ENCODE data around the gene TDRD12.

TDRD12 gene

GRCh38 chr19:32872391-32872790 lies 152.8 kb downstream of the TDRD12 start:
- no peak for DNase-seq

DNA sequence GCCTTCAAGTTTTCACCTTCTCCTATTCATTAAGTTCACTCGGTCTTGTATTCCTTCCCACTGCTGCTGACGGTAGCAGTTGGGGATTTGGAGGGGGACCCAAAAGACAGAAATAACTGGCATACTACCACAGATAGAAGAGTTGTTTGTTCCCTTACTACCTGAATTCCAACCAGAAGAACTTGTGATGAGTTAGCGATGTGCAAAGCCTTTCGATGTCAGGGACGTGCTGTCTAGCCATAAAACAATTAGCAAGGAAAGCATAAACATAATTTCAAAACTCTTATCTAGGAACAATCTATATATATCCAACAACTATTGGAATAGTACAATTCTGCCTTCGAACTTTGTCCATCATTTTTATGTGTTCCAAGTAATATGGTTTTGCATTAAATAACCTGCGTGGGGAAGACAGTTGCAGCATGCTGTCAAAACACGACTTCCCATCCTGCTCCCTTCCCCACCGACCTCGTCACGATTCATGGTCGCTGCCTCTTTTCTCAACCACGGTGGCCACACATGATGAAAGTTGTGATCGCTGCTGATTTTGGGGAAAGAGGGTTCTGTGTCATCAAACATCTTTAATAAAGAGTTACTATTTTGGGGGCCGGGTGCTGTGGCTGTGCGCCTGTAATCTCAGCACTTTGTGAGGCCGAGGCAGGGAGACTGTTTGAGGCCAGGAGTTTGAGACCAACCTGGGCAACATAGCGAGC lies 153.8 kb downstream of the TDRD12 start:
- DNase-seq = no peak

DNA sequence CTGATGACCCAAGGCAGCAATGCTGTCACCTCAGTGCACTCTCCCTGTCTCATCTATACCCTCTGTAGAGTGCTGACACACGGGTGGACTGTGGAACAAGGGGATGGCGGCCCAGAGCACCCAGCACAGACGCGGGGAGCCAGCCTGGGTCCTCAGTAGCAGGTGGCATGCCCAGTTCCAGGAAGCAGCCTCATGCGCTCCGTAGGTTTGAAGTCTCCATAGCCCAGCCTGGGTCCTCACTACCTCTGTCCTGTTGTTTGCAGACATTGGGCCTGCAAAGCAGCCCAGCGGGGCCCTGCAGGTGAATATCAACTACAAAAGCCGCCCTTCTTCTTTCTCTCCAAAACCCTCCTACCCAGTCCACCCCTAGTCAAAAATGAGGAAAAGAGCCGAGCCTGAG lies 155.0 kb downstream of the TDRD12 start:
- DNase-seq = no peak

- DNase-seq = no peak
These were observed 155.9 kb downstream of the TDRD12 start for GRCh38 chr19:32875428-32875827.

DNA sequence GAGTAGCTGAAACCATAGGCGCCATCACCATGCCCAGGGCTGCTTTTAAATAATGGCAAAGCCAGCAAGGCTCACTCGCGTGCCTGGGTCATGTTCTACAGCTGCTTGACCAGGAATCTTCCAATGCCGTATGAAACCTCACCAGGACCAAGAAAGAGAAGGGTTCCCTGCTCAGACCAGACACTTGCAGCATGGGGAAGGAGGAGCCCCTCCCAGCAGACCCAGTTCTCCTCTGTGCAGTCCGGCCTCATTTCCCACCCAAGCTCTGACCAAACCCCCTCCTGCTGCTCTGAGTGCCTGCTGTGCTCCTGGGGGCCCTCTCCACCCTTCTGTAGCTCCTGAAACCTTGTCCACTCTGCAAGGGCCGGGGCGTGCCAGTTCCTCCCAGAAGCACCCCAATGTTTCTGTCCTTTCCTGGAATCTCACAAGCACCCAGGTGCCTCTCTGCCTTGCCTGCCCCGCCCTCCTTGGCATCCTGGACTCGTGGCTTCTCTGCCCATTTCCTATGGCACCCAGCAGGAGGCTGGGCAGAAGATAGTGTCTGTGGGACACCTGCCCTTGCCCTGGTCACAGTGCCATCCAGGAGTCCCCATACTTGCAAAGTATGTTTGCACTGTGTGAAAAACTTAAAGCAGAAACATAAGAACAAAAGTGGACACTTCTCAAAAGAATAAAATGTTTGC lies 156.8 kb downstream of the TDRD12 start:
- no peak for DNase-seq

DNA sequence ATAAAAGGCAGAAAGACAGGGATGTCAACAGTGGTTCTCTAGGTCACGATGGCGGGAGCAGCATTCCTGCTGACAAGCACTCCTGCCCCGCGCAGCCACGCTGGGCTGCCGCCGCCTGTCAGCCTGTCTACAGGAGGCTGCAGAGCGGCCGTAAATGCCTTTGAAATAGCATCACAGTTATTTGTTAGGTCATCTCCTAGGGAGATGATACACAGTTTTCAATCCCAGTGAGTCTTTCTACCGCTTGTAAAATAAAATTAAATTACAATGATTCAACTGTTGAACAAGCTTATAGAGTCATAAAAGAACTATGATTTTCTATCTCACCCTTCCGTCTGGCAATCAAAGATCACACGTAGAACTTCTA lies 157.3 kb downstream of the TDRD12 start:
- no peak for DNase-seq

Measured in Kasumi-1 (cell line).